ENCODE results near the gene TMEM131.

DNA sequence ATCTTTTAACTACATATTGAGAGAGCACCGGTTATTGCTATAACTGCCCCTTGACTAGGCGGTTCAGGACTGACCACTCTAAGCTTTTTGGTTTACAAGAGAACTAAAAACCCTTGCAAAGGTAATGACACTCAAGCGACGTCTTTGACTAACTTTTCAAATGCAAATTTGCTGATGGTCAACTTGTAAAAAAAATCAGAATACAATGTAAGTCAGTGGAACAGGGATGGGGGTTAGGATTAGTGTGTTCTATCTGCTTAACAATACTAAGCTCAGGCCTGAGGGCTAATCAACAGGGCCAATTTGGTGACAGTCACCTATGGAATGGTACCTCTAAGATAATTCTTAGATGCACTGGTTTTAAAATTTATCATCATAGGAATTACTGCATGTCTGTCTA lies 225.3 kb downstream of the TMEM131 start:
- TF ChIP-seq, protein P1, sequence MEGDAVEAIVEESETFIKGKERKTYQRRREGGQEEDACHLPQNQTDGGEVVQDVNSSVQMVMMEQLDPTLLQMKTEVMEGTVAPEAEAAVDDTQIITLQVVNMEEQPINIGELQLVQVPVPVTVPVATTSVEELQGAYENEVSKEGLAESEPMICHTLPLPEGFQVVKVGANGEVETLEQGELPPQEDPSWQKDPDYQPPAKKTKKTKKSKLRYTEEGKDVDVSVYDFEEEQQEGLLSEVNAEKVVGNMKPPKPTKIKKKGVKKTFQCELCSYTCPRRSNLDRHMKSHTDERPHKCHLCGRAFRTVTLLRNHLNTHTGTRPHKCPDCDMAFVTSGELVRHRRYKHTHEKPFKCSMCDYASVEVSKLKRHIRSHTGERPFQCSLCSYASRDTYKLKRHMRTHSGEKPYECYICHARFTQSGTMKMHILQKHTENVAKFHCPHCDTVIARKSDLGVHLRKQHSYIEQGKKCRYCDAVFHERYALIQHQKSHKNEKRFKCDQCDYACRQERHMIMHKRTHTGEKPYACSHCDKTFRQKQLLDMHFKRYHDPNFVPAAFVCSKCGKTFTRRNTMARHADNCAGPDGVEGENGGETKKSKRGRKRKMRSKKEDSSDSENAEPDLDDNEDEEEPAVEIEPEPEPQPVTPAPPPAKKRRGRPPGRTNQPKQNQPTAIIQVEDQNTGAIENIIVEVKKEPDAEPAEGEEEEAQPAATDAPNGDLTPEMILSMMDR (IDR thresholded peaks at IDR 0.05): no peak
- TF ChIP-seq, protein P2, sequence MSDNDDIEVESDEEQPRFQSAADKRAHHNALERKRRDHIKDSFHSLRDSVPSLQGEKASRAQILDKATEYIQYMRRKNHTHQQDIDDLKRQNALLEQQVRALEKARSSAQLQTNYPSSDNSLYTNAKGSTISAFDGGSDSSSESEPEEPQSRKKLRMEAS (CRISPR knock-in tag; IDR thresholded peaks at IDR 0.05): no peak
- no peak for TF ChIP-seq ESRRA (CRISPR knock-in tag; IDR thresholded peaks at IDR 0.05; ENCODE audit: borderline replicate concordance)
- TF ChIP-seq JUN (CRISPR knock-in tag; IDR thresholded peaks at IDR 0.05): no peak
- TF ChIP-seq ZNF416 (CRISPR knock-in tag; IDR thresholded peaks at IDR 0.05): no peak
- TF ChIP-seq ZNF121 (CRISPR knock-in tag; IDR thresholded peaks at IDR 0.05): no peak
- TF ChIP-seq ZNF138 (CRISPR knock-in tag; conservative IDR thresholded peaks at IDR 0.05): no peak
- TF ChIP-seq, protein P3, sequence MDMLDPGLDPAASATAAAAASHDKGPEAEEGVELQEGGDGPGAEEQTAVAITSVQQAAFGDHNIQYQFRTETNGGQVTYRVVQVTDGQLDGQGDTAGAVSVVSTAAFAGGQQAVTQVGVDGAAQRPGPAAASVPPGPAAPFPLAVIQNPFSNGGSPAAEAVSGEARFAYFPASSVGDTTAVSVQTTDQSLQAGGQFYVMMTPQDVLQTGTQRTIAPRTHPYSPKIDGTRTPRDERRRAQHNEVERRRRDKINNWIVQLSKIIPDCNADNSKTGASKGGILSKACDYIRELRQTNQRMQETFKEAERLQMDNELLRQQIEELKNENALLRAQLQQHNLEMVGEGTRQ (CRISPR knock-in tag; IDR thresholded peaks at IDR 0.05): no peak
- TF ChIP-seq, protein P4, sequence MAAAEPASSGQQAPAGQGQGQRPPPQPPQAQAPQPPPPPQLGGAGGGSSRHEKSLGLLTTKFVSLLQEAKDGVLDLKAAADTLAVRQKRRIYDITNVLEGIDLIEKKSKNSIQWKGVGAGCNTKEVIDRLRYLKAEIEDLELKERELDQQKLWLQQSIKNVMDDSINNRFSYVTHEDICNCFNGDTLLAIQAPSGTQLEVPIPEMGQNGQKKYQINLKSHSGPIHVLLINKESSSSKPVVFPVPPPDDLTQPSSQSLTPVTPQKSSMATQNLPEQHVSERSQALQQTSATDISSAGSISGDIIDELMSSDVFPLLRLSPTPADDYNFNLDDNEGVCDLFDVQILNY (CRISPR knock-in tag; IDR thresholded peaks at IDR 0.05): no peak
- TF ChIP-seq ZNF263 (CRISPR knock-in tag; IDR thresholded peaks at IDR 0.05; ENCODE audit: low read depth): no peak
- TF ChIP-seq TEAD1 (CRISPR knock-in tag; IDR thresholded peaks at IDR 0.05): no peak
- no peak for TF ChIP-seq CREB1 (CRISPR knock-in tag; IDR thresholded peaks at IDR 0.05)
- TF ChIP-seq, protein P5, sequence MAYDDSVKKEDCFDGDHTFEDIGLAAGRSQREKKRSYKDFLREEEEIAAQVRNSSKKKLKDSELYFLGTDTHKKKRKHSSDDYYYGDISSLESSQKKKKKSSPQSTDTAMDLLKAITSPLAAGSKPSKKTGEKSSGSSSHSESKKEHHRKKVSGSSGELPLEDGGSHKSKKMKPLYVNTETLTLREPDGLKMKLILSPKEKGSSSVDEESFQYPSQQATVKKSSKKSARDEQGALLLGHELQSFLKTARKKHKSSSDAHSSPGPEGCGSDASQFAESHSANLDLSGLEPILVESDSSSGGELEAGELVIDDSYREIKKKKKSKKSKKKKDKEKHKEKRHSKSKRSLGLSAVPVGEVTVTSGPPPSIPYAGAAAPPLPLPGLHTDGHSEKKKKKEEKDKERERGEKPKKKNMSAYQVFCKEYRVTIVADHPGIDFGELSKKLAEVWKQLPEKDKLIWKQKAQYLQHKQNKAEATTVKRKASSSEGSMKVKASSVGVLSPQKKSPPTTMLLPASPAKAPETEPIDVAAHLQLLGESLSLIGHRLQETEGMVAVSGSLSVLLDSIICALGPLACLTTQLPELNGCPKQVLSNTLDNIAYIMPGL (CRISPR knock-in tag; IDR thresholded peaks at IDR 0.05): no peak
- no peak for TF ChIP-seq IRF2 (CRISPR knock-in tag; IDR thresholded peaks at IDR 0.05; ENCODE audit: borderline replicate concordance, low read depth)

All from WTC11 (cell line).